ENCODE results near the gene FRMD4B.

The FRMD4B gene

DNA sequence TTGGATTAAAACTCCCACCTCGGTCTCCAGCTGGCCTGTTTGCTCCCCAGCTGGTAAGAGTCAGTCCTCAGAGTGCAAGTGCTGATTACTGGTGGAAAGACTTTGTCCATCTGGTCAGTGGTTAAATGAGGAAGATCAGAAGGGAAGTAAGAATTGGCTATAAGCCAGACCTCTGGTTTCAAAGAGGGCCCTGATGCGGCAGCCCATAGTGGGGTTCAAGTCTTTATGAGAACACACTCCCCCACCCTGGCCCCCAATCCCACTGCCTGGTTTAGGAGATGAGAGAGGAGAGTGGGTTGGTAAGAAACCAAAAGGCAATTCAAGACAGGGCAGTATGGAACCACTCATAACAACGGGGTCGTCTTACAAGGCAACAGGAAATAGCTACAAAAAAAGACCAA, 65.0 kb downstream of the FRMD4B start:
- H3K4me3 ChIP-seq (ENCODE audit: low read length) = no peak overlapping the region
- no peak for DNase-seq (ENCODE audit: low read depth)
- H3K9ac ChIP-seq (ENCODE audit: low read length) = no peak overlapping the region
- H3K36me3 ChIP-seq (ENCODE audit: control insufficient read depth, insufficient read depth, low read length, severe bottlenecking) = no peaks in the 10 kb centered on the region
- no peaks in the 10 kb centered on the region for H3K9me3 ChIP-seq (ENCODE audit: control insufficient read depth, low read length)
- H3K27me3 ChIP-seq (replicated peaks; ENCODE audit: control insufficient read depth, insufficient read depth, low read length) = no peaks in the 10 kb centered on the region
- H3K4me1 ChIP-seq (ENCODE audit: control insufficient read depth, insufficient read depth, low read length) = no peaks in the 10 kb centered on the region

GRCh38 chr3:69319652-69320051, 66.2 kb downstream of the FRMD4B start:
- H3K4me3 ChIP-seq (ENCODE audit: low read length) = no peak overlapping the region

DNA sequence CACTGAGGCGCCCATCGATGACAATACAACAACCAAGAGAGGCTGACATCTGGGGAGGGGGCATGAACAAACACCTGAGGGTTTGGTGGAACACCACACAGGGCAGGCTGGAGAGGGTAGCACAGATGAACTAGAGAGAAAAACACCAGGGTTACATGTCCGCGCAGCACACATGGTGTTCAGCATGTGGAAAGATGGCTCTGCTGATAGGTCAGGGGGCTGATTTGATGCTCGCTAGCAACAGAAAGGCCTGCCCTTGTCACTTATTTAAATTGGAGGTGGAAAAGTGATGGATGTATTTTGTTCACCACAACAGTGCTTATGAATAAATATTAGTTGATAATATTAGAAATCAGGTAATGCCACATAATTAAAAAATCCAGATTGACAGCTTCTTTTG, 67.5 kb downstream of the FRMD4B start:
- Histone ChIP-seq H3K27me3 (replicated peaks; ENCODE audit: control insufficient read depth, insufficient read depth, low read length) (no peaks in the 10 kb centered on the region), H3K9ac (ENCODE audit: low read length) (no peak overlapping the region), H3K36me3 (ENCODE audit: control insufficient read depth, insufficient read depth, low read length, severe bottlenecking) (no peaks in the 10 kb centered on the region), H3K4me3 (ENCODE audit: low read length) (no peak overlapping the region), H3K9me3 (ENCODE audit: control insufficient read depth, low read length) (no peaks in the 10 kb centered on the region), H3K4me1 (ENCODE audit: control insufficient read depth, insufficient read depth, low read length) (no peaks in the 10 kb centered on the region)
- DNase-seq (ENCODE audit: low read depth) = no peak

More at GRCh38 chr3:69319652-69320051, 66.2 kb downstream of the FRMD4B start:
- no peaks in the 10 kb centered on the region for H3K27me3 ChIP-seq (replicated peaks; ENCODE audit: control insufficient read depth, insufficient read depth, low read length)
- no peaks in the 10 kb centered on the region for H3K36me3 ChIP-seq (ENCODE audit: control insufficient read depth, insufficient read depth, low read length, severe bottlenecking)
- H3K9me3 ChIP-seq (ENCODE audit: control insufficient read depth, low read length) = no peaks in the 10 kb centered on the region
- H3K9ac ChIP-seq (ENCODE audit: low read length) = no peak overlapping the region
- no peaks in the 10 kb centered on the region for H3K4me1 ChIP-seq (ENCODE audit: control insufficient read depth, insufficient read depth, low read length)
- DNase-seq (ENCODE audit: low read depth) = no peak

GRCh38 chr3:69313251-69313650, 72.6 kb downstream of the FRMD4B start:
- no peak for DNase-seq (ENCODE audit: low read depth)
- Histone ChIP-seq H3K4me3 (ENCODE audit: low read length) (no peak overlapping the region), H3K4me1 (ENCODE audit: control insufficient read depth, insufficient read depth, low read length) (no peaks in the 10 kb centered on the region), H3K9me3 (ENCODE audit: control insufficient read depth, low read length) (peaks cover 3% of the 10 kb centered on the region), H3K36me3 (ENCODE audit: control insufficient read depth, insufficient read depth, low read length, severe bottlenecking) (no peaks in the 10 kb centered on the region), H3K9ac (ENCODE audit: low read length) (no peak overlapping the region), H3K27me3 (replicated peaks; ENCODE audit: control insufficient read depth, insufficient read depth, low read length) (no peaks in the 10 kb centered on the region)

- no peak overlapping the region for H3K4me3 ChIP-seq (ENCODE audit: low read length)
- no peaks in the 10 kb centered on the region for H3K27me3 ChIP-seq (replicated peaks; ENCODE audit: control insufficient read depth, insufficient read depth, low read length)
- peaks cover 4% of the 10 kb centered on the region for H3K4me1 ChIP-seq (ENCODE audit: control insufficient read depth, insufficient read depth, low read length)
- no peak overlapping the region for H3K9ac ChIP-seq (ENCODE audit: low read length)
- H3K36me3 ChIP-seq (ENCODE audit: control insufficient read depth, insufficient read depth, low read length, severe bottlenecking) = no peaks in the 10 kb centered on the region
- peak; percentile 47 for DNase-seq (ENCODE audit: low read depth)
- H3K9me3 ChIP-seq (ENCODE audit: control insufficient read depth, low read length) = peaks cover 7% of the 10 kb centered on the region
Measured at GRCh38 chr3:69309814-69310213, 76.1 kb downstream of the FRMD4B start.

DNA sequence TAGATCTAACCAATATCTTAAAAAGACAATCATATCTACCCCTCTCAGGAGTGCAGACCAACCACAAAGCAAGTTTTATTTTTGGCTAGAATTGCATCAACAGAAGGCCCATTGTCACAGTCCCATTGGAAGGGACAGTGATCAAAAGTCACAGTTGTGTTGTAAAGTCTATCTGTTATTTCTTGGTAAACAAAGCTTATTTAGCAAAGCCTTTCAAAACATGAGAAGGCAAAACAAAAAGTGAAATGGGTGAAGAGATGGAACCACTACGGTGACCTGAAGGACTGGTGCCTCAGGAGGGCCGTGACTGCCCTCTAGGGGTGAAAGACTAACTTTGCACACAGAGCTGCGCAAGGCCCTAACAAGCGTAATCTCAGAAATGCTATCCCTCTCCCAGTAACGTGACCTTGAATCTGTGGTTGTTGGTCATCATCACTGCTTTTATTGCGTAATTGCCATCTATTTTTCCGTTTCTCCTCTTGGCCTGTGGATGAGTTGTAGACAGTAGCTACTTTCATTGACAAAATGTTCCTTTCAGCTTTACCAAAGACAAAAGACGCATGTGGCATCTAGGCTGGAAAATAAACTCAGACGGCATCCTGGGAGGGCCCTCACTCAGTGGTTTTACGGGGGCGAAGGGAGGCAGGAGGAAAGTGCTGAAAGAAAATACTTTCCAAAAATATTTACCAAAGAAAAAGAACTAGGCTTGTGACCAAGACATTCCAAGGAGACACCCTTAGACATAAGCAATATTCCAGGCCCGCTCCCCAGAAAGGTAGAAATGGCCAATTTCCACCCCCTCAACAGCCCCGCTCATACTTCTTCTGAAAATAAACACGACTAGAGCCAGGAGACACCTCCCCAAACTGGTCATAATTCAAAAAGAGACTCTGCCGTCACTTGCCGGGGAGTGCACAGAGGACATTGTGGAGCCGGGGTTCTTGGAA, 79.4 kb downstream of the FRMD4B start:
- Histone ChIP-seq H3K9ac (ENCODE audit: low read length) (no peak overlapping the region), H3K27me3 (replicated peaks; ENCODE audit: control insufficient read depth, insufficient read depth, low read length) (no peaks in the 10 kb centered on the region), H3K9me3 (ENCODE audit: control insufficient read depth, low read length) (peaks cover 7% of the 10 kb centered on the region), H3K36me3 (ENCODE audit: control insufficient read depth, insufficient read depth, low read length, severe bottlenecking) (no peaks in the 10 kb centered on the region), H3K4me1 (ENCODE audit: control insufficient read depth, insufficient read depth, low read length) (peaks cover 4% of the 10 kb centered on the region), H3K4me3 (ENCODE audit: low read length) (no peak overlapping the region)
- peak; percentile 92 for DNase-seq (ENCODE audit: low read depth)

DNA sequence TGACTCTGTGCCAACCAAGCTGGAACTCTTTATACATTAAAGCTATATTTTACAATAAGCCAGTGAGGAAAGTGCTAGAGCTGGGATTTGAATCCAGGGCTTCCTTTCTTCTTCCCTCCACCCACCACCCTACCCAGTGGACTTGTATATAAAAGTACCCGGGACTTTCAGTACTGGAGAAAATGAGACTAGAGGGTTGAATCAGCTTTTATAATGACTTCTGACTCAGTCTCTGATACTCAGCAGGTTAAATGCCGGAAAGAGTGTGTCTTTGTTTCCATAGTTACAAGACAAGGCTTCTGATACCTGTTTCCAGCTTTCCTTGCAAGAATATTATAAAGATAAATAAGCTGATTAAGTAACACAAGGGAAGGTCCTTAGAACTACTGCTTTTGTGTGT, 80.9 kb downstream of the FRMD4B start:
- Histone ChIP-seq H3K4me3 (ENCODE audit: low read length) (no peak overlapping the region), H3K9ac (ENCODE audit: low read length) (no peak overlapping the region)

DNA sequence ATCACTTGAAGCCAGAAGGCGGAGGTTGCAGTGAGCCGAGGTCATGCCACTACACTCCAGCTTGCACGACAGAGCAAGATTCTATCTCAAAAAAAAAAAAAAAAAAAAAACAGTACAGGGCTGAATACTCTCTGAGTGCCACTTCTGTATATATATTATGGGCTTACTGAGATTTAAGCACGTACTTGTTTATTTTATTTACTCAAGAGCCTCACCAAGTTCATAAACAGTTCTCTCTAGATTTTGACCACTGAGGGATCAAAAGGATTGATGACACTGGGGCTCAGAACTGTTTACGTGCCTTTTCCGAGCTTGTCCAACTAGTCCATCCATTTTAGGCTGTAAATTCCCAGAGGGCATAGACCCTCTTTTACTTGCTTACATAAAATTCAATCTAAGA, 81.5 kb downstream of the FRMD4B start:
- H3K4me3 ChIP-seq (ENCODE audit: low read length) = no peak overlapping the region
- DNase-seq (ENCODE audit: low read depth) = no peak
- peaks cover 7% of the 10 kb centered on the region for H3K9me3 ChIP-seq (ENCODE audit: control insufficient read depth, low read length)
- peaks cover 4% of the 10 kb centered on the region for H3K4me1 ChIP-seq (ENCODE audit: control insufficient read depth, insufficient read depth, low read length)
- no peak overlapping the region for H3K9ac ChIP-seq (ENCODE audit: low read length)
- H3K27me3 ChIP-seq (replicated peaks; ENCODE audit: control insufficient read depth, insufficient read depth, low read length) = no peaks in the 10 kb centered on the region
- H3K36me3 ChIP-seq (ENCODE audit: control insufficient read depth, insufficient read depth, low read length, severe bottlenecking) = no peaks in the 10 kb centered on the region

More for the DNA sequence above, 80.9 kb downstream of the FRMD4B start:
- Histone ChIP-seq H3K27me3 (replicated peaks; ENCODE audit: control insufficient read depth, insufficient read depth, low read length) (no peaks in the 10 kb centered on the region), H3K9me3 (ENCODE audit: control insufficient read depth, low read length) (peaks cover 7% of the 10 kb centered on the region), H3K4me1 (ENCODE audit: control insufficient read depth, insufficient read depth, low read length) (peaks cover 4% of the 10 kb centered on the region), H3K36me3 (ENCODE audit: control insufficient read depth, insufficient read depth, low read length, severe bottlenecking) (no peaks in the 10 kb centered on the region)
- DNase-seq (ENCODE audit: low read depth) = no peak

DNA sequence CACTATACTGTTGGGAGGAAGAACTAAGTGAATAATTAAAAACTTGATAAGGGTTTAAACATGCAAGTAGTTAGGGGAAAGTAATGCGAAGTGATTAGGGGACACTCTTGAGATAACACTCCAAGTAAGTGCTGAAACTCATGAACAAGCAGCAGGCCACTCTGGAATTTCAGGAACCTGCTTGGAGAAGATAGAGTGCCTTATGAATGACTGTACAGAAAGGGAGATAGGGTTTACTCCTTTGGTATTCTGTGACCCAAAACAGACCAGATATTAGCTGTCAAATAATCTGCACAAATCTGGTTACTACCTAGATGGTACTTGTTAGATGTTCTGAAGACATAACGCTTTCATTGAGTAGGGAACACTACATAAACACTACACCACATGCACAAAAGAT, 85.6 kb downstream of the FRMD4B start:
- Histone ChIP-seq H3K36me3 (ENCODE audit: control insufficient read depth, insufficient read depth, low read length, severe bottlenecking) (no peaks in the 10 kb centered on the region), H3K9ac (ENCODE audit: low read length) (no peak overlapping the region), H3K4me3 (ENCODE audit: low read length) (no peak overlapping the region), H3K9me3 (ENCODE audit: control insufficient read depth, low read length) (no peaks in the 10 kb centered on the region), H3K27me3 (replicated peaks; ENCODE audit: control insufficient read depth, insufficient read depth, low read length) (no peaks in the 10 kb centered on the region), H3K4me1 (ENCODE audit: control insufficient read depth, insufficient read depth, low read length) (no peaks in the 10 kb centered on the region)
- no peak for DNase-seq (ENCODE audit: low read depth)

DNA sequence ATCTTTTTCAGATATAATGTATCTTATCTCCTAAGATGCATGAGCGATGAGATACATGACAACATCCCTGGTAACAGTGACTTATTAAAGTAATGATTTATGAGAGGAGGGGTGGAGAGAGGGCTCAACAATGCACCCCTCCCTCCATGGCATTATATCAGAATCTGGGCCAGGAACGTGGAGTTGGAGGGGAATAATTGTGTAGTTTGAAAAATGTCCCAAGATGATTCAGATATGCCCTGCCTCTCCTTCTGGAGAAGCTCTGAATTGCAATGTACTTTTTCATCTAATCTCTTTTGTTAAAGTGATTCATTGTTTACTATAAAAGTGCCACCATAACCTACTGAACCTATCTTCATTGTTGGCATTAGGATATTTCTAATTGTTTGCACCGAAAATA, 86.5 kb downstream of the FRMD4B start:
- Histone ChIP-seq H3K36me3 (ENCODE audit: control insufficient read depth, insufficient read depth, low read length, severe bottlenecking) (no peaks in the 10 kb centered on the region), H3K4me3 (ENCODE audit: low read length) (no peak overlapping the region), H3K9me3 (ENCODE audit: control insufficient read depth, low read length) (no peaks in the 10 kb centered on the region), H3K27me3 (replicated peaks; ENCODE audit: control insufficient read depth, insufficient read depth, low read length) (no peaks in the 10 kb centered on the region), H3K9ac (ENCODE audit: low read length) (no peak overlapping the region), H3K4me1 (ENCODE audit: control insufficient read depth, insufficient read depth, low read length) (peaks cover 5% of the 10 kb centered on the region)
- peak; percentile 22 for DNase-seq (ENCODE audit: low read depth)

GRCh38 chr3:69297501-69297900, 88.4 kb downstream of the FRMD4B start:
- H3K4me1 ChIP-seq (ENCODE audit: control insufficient read depth, insufficient read depth, low read length) = peaks cover 14% of the 10 kb centered on the region
- H3K9me3 ChIP-seq (ENCODE audit: control insufficient read depth, low read length) = no peaks in the 10 kb centered on the region
- H3K36me3 ChIP-seq (ENCODE audit: control insufficient read depth, insufficient read depth, low read length, severe bottlenecking) = no peaks in the 10 kb centered on the region

More at GRCh38 chr3:69297501-69297900, 88.4 kb downstream of the FRMD4B start:
- Histone ChIP-seq H3K27me3 (replicated peaks; ENCODE audit: control insufficient read depth, insufficient read depth, low read length) (no peaks in the 10 kb centered on the region), H3K9ac (ENCODE audit: low read length) (no peak overlapping the region), H3K4me3 (ENCODE audit: low read length) (no peak overlapping the region)
- DNase-seq (ENCODE audit: low read depth) = peak; percentile 50

All from adipocyte (in vitro differentiated cells).